ENCODE data around the gene CCDC27. TPM values are rescaled to one million over a fixed set of nuclear protein-coding genes. Genes with fewer than 3 reads are reported as not detected.

The CCDC27 gene
- total RNA-seq, 1 donor from 2014 or later, result not detected

DNA sequence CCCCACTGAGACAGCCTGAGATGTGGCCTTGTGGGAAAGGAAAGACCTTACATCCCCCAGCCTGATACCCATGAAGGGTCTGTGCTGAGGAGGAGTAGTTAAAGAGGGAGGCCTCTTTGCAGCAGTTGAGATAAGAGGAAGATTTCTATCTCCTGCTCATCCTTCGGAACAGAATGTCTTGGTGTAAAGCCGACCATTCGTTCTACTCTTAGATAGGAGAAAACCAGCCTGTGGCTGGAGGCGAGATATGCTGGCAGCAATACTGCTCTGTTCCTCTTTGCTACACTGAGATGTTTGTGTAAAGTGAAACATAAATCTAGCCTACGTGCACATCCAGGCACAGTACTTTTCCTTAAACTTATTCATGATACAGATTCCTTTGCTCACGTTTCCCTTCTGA lies 1.5 kb upstream of the CCDC27 start:
- intact Hi-C loops (cut with micrococcal nuclease), result no loop called here

DNA sequence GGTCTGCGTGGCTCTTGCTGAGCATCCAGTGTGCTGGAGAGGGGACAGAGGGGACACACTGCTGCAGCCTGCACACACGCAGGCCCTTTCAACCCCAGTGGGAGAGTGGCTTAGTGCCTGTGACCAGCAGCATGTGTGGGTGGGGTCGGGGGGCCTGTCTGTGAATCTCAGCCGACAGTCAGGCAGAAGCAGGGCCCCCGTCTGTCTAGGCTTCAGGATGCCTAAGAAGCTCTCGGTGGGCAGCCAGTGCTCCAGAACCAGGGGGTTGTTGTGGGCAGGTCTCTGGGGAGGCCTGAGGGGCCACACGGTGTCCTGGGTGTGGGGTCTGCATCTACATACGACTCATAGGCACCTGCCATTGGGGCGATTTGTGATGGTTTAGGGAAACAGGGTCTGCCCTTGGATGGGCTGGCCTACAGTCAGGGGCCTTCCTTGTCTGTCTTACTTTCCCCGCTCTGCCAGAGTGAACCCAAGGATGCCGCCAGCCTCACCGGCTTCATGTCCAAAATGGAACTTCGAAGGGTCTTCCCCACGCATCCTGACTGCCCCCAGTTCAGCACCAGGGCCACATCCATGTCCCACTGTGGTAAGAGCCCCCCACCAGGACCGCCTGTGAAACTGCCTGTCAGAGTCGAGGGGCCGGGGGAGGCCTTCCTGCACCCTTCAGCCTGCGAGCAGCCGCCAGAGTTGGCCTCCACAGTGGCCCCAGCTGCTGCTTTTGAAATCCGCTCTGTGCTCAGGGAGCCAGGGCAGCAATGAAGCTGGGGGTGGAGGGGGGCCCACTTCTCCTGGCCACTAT lies 1.6 kb downstream of the CCDC27 start:
- intact Hi-C loops (cut with micrococcal nuclease), result no loop called here

DNA sequence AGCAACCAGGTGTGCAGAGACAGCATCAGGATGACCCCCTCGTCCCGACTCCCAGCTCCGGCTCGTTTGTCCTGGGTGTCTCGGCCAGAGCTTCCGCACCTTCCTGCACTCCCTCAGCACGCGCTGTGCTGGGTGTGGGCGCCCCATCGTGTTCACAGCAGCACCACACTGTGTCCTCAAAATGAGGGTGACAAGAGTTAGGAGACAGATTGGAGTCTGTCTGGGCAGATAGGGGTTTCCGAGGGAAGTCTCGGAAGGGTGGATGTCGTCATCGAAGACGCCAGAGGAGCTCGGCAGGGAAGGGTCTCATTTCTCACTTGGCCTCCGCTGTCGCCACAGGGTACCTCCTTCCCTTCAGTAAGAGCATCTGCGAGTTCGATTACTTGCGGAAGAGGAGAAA lies 4.1 kb downstream of the CCDC27 start:
- intact Hi-C loops (cut with micrococcal nuclease), result no loop called here

DNA sequence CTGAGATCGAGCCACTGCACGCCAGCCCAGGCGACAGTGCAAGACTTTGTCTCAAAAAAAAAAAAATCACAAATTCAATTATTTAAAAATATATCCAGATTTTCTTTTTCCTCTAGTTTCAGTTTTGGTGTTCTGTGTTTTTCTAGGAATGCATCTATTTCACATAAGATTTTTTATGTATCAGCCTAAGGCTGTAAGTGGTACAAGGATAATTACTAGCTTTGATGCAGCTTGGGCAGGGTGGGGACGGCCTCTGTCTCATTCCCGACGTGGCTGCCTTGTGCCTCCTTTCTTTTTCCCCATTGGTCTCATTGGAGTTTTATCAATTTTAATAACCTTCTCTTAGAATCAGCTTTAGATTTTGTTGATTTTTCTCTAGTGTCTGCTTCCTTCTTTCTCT lies 6.9 kb downstream of the CCDC27 start:
- intact Hi-C loops (cut with micrococcal nuclease), result no loop called here

DNA sequence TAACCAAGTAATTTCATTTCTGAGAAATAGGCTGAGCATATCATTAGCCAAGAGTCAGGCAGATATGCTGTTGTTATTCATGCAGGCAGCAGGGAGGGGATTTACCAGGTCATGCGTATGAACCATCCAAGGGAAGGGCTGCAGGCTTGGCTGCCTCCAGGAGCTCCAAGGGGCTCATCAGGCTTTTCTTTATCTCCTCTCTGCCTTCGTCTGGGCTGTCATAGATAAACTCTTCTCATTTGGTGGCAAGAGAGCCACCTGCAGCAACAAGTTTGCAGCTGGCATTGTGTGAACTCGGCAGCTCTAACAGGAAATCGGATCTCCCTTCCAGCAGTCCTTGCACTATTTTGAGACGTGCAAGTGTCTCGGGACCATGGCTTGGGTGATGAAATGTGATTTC lies 7.5 kb downstream of the CCDC27 start:
- intact Hi-C loops (cut with micrococcal nuclease), result no loop called here

DNA sequence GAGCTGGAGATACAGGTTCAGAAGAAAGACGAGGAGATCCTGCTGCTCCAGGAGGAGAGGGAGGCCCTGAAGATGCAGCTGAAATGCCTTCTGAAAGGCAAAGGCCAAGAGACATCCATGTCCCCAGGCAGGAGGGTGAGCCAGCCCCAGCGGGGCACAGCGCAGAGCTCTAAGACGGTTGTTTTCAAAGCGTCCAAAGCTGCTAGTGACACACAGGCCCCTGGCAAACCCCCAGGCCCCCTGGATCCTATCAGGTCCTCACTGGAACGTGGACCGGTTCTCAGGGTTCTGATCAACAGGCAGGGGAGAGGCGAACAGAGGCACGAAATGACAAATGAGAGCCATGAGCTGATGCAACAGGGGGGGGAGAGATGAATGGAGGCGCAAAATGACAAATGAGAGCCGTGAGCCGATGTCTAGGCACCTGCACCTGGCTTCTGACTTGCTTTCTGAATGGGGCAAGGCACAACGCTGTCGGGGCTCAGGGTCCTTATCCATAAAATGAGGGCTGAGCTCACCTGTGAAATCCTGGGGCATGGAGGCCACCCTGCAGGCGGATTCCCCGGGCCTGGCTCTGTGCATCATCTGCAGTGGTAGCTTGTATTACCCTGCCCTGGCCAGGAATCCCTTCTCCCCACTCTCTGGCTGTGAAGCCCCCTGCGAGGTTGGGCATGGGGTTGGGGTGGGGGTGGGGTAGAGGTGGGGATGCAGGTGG lies 9.2 kb downstream of the CCDC27 start:
- intact Hi-C loops (cut with micrococcal nuclease), result no loop called here

DNA sequence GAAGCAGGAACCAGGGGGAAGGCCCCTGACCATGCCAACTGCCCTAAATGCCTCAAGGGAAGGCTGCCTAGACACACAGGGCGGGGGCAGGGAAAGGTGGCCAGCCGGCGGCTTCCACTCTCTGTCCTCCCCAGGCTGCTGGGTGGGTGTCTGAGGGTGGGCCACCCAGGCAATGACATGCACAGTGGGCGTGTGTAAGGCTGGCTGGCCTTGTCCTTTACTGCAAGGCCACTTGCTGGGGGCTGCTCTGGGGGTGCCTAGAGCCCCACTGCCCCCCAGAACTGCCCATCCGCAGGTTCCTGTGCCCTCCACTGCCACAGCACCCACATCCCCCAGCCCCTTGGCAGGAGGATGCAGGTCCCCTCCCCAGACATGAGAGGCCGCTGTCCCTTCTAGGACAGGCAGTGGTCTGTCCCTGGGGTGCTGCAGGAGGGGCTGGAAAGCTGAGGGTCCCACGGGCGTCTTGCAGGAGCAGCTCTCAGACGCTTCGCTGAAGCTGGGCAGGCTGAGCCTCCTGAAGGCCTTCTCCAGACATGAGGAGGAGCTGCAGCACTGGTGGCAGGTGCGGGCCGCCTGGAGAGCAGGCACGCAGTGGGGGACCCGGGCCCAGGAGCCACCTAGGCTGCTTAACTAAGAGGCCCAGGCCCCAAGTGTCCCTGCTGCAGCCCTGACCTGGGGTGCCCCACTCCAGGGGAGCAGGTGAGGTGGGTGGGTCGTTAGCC lies 10.1 kb downstream of the CCDC27 start:
- intact Hi-C loops (cut with micrococcal nuclease), result no loop called here

DNA sequence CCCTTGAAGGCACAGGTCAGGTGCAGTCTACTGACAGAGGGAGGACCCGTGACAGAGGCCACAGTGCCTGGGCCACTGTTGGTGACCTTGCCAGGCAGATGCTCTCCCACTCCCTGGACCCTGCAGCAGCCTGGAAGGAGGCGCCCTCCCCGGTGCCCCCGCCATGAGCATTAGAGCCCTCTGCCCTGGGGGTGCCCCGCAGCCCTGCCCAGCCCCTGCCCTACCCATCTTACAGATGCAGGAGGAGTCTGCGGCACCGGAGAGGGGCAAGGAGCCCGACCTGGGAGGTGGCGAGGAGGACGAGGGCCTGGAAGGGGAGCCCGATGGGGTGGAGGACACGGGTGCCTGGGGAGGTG lies 10.6 kb downstream of the CCDC27 start:
- intact Hi-C loops (cut with micrococcal nuclease), result no loop called here

DNA sequence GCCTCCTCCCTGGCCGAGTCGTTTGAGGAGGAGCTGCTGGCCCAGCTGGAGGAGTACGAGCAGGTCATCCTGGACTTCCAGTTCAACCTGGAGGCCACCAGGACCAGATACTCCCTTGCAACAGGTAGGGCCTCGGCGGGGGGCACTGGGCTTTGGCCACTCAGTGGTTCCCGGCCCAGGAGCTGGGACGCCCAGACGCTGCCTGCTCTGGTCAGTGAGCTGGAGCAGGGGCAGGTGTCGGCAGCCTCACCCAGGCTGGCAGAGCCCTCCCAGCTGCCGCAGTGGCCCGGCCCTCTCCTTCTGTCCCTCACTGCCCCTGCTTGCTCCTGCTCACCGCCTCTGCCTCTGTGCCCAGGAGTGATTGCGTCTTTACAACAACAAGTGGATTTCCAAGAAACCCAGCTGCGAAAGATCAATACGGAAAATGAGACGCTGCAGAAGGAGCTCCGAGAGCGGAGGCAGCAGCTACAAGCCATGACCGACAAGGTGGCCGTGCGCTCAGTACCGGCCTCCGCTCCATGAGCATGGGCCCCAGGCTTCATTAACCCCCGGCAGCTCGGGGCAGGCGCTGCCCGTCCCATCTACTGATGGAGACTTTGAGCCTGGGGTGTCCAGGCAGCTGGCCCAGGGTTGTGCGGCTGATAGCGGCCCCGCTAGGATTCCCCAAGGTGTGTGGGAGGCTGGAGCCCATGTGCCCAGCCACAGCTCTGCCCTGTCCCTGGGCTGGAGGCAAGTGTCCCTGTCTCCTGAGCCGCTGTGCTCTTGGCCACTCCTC lies 11.3 kb downstream of the CCDC27 start:
- intact Hi-C loops (cut with micrococcal nuclease), result no loop called here

DNA sequence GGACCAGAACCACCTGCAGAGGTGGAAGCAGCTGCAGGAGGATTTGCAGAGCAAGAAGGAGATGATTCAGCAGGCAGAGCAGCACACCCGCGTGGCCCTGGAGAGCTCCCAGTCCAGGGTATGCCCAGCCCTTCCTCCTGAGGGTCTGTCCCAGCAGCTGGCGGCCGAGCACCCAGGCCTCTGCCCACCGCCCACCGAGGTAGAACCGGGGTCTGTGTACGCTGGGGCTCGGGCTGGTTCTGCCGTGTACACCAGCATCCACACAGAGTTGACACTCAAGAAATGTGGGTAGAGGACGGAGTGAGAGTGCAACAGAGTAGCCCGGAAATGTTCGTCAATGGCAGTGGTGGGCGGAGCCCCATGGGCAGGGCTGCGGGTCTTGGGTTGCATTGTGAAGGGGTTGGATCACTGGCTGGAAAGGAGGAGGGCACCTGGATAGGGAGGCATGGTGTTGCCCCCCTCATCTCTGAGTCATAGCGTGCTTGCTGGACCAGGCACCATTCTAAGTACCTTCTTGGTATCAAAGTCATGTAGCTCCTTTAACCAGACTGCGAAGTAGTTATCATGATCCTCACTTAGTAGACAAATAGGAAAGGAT lies 15.2 kb downstream of the CCDC27 start:
- intact Hi-C loops (cut with micrococcal nuclease), result no loop called here

DNA sequence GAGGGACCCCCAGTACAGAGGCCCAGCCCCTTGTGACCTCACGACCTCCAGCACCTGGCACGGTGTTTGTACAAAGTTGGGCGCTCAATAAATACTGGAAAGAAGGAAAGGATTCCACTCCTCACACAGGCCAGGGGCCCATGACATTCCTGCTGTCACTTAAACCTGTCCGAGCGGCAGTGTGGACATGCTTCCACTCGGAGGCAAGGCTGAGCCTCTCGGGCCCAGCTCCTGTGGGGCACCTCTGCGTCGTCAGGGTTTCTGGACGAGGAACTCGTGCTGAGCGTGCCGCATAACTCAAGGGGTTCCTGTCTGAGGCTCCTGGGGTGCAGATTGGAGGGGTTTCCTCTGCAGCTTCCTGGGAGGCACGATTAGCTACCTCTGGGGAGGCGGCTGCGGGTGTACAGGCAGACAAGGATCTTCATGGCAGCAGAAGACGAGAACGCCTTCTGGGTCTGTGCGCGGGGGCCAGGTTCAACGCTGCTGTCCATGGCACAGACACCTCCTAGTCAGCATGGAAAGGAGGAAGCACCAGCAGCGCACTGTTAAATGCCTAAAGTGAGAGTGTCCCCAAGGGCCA lies 16.7 kb downstream of the CCDC27 start:
- intact Hi-C loops (cut with micrococcal nuclease), result no loop called here

DNA sequence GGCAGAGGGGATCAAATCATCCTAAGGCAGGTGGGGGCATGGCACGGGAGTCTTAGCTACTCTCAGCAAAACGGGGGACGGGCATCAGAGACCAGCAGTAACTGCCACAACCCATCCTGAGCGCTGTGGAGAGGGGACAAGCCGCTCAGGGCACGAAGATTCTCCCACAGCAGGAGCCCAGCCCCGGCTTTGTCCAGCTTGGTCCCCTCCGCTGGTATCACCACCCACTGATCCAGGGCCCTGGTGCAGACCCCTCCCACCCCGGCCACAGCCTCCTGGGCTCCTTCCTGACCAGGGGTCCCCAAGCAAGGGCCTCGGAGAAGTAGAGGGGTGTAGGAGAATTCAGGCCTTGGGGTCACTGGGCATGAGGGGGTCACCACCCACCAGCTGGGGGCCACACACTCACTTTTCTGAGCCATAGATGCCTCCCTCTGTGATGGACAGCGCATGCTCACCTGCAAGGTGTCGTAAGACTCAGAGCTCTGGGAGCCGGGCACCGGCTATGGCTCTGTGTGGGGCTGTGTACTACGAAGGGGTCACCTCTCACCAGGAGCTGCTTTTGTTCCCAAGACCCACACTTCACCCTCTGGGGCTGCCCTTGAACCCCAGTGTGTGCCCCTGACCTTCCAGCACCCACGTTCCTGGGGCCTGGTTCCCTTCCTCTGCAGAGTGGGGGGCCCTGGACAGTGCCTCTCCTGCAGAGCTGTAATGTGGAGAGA lies 18.0 kb downstream of the CCDC27 start:
- intact Hi-C loops (cut with micrococcal nuclease), result loop anchor here (5.0 to 10.0 kb wide), 2 partner anchors 115 to 132 kb away; partner anchors contain the start of genes C1orf174, TP73 and WRAP73

DNA sequence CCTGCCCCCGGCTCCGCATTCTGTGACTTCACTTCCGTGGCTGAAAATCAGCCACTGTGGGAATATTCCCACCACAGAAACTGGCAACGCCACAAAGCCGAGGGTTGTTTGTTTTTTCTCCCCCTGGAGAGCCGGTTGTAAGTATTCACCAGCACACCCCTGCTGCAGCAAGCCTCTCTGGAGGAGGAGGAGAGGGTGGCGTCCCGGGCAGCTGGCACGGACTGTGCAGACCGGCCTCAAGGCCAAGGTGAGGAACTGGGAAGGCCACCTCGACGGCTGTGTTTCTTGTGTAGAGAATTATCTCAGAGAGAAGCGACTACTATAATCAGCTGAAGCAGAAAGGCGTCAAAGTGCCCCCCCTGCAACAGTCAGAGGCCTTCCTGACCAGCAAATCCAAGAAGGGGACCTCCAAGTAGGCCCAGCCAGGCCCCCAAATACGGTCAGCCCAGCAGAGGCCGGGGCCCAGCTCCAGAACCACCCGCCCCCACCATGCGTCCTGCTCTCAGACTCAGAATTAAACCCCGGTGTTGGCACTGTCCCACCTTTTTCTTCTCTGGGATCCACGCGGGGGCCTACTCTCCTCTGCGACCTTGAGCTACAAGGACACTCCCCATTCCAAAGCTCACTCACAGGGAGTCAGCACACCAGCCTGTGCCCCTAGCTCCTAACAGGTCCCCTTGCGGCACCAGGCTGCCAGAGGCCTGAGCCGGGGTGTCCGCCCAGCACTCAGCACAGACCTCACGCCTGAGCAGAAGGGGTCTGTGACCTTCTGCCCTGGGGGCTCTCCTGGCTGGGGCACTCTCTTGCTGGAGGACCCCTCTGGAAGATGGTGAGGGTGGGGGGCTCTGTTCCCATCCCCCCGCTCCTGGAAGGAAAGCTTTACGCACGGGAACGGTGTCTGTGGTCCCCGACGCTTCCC lies 19.1 kb downstream of the CCDC27 start:
- intact Hi-C loops (cut with micrococcal nuclease), result loop anchor here (1.0 to 10.0 kb wide), 4 partner anchors 24 to 131 kb away; partner anchors contain the start of genes C1orf174, LRRC47, TP73 and WRAP73

DNA sequence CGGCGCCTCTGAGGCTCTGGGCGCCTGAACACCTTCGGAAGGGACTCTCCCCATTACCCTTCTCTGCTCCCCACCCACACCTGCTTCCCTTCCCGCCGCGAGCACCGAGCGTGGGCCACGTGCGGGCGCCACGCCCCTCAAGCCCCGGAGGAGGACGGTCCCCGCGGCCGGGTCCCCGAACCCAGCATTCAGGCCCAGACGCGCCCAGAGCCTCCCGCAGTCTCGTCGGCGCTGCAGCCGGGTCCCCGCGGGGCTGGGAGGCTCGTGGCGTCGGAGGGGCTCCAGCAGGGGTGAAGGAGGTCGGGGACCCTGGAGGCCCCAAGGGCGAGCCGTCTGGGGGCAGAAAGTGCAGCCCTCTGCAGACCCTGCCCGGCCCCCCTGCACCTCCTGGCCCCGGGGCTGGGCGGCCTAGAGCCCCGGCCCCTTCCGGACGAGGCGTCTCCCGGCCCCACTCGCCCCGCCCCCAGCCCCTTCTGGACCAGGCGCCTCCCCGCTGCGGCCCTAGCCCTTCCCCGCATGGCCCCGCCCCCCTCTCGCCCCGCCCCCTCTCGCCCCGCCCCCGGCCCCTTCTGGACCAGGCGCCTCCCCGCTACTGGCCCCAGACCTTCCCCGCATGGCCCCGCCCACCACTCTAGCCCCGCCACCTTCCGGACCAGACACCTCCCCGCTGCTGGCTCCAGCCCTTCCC lies 19.9 kb downstream of the CCDC27 start:
- intact Hi-C loops (cut with micrococcal nuclease), result loop anchor here (1.0 to 10.0 kb wide), 4 partner anchors 24 to 130 kb away; partner anchors contain the start of genes C1orf174, LRRC47, TP73 and WRAP73

DNA sequence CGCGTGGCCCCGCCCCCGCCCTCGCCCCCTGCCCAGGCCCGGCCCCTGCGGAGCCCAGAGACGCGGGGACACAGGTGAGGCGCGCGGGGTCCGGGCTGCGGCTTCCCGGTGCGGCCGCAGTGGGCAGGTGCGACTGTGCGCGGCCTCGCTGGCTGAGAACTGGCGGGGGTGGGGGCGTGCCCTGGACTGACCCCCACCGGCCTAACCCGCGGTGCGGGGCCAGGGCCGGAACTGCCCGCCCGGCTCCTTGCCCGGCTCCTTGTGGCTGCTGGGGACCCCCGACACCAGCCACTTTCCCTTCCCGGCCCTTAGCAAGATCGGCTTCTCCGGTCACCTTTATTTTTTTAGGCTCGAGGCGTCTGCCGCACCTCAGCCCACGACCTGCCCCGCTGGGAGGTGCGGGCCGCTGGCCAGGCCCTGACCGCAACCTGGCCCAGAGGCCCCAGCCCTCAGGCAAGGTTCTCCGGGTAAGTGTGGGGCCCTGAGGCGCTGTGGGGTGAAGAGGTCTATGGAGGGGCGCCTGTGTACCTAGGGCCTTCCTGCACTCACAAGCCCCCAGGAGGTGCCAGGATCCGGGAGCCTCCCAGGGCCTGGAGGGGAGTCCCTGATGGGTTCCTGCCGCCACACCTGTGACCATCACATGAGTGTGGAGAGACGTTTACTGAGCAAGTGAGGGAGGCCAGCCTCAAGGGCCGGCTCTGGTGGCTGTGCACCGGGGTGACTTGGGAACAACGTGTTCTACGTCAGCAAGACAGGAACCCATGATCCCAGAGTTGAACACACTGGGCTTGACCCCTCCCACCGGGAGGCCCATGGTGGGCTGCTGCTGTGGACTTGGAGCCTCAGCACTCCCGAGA lies 20.7 kb downstream of the CCDC27 start, which contains the start of gene SMIM1:
Gene SMIM1, plus strand, starts transcription at position 35 of the 857 bp plus-strand sequence. CDS start 2,625 bp downstream, outside the sequence.
- intact Hi-C loops (cut with micrococcal nuclease), result loop anchor here (1.0 to 10.0 kb wide), 4 partner anchors 23 to 129 kb away; partner anchors contain the start of genes C1orf174, LRRC47, TP73 and WRAP73

DNA sequence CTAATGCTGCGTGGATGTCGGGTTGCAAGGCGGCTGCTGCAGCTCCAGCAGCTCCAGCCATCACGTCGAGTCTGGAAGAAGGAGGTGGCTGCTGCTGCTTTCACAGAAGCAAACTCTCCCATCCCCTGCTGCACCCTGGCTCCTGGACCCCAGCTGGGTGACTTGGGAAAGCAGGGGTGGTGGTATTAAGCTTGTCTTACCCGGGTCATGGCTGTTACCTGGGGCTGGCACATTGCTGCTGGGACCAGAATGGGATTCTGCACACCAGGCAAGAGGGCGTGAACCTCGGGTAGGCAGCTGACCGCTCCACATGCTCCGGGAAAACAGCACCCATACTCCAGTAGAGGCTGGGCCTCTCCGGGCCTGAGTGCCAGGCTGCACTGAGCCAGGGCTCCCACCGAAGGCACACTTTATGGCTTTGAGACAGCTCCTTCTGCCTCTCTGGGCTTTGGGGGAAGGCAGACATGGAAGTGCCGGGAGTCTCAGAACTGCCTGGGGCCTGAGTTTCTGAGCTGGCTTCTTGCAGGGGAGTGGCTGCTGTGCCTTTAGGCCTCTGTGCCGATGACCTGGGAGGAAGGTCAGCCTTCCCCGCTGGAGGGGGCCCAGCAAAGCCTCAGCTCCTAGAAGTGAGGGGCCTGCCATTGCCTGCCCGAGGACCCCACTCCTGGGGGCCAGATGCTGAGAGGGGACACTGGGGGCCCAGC lies 21.5 kb downstream of the CCDC27 start:
- intact Hi-C loops (cut with micrococcal nuclease), result loop anchor here (5.0 to 10.0 kb wide), 2 partner anchors 119 to 129 kb away; partner anchors contain the start of genes C1orf174, TP73 and WRAP73
